ENCODE results near the gene SIKE1. TPM values are rescaled to one million over a fixed set of nuclear protein-coding genes. Genes with fewer than 3 reads are reported as not detected.

Gene SIKE1
- total RNA-seq, 2 donors from 2014 or later, result 24.8 to 26.9 TPM

DNA sequence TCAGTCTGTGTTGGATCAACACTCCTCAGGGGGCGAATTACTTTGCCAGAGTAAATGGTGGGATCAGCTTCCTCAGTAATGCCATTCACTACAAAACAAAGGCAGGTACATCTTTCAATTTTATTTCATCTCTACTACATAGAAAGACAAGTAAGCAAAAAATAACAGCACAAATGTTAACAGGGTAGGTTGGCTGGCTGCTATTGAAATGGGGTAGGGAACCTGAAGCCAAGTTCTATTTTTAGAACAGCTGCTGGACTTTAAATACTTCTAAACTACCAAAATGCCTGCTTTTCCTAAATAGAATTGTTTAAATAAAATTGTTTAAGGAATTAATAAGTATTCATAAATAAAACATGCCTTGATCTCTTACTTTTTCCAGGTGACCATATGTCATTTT, 56.6 kb downstream of the SIKE1 start:
- H3K4me3 ChIP-seq, result no peak overlapping the region
- peak overlapping the region in 1 of 2 donors; percentile 1 for H3K27ac ChIP-seq
- H3K9me3 ChIP-seq, result no peaks in the 10 kb centered on the region
- H3K27me3 ChIP-seq, result no peaks in the 10 kb centered on the region
- peaks cover 94% of the 10 kb centered on the region for H3K36me3 ChIP-seq
- no peak for TF ChIP-seq CTCF (IDR thresholded peaks at IDR 0.05)
- no peak for DNase-seq (ENCODE audit: low spot score)
- H3K4me1 ChIP-seq, result peaks cover 0 to 6% of the 10 kb centered on the region in 2 donors

- no peak overlapping the region for H3K4me3 ChIP-seq
- H3K9me3 ChIP-seq, result no peaks in the 10 kb centered on the region
- H3K27ac ChIP-seq, result peak overlapping the region in 1 of 2 donors; percentile 1
- no peak for DNase-seq (ENCODE audit: low spot score)
- peaks cover 94% of the 10 kb centered on the region for H3K36me3 ChIP-seq
- peaks cover 0 to 6% of the 10 kb centered on the region in 2 donors for H3K4me1 ChIP-seq
- no peaks in the 10 kb centered on the region for H3K27me3 ChIP-seq
- TF ChIP-seq CTCF (IDR thresholded peaks at IDR 0.05), result no peak
Observed at GRCh38 chr1:114723457-114723856, 57.0 kb downstream of the SIKE1 start.

DNA sequence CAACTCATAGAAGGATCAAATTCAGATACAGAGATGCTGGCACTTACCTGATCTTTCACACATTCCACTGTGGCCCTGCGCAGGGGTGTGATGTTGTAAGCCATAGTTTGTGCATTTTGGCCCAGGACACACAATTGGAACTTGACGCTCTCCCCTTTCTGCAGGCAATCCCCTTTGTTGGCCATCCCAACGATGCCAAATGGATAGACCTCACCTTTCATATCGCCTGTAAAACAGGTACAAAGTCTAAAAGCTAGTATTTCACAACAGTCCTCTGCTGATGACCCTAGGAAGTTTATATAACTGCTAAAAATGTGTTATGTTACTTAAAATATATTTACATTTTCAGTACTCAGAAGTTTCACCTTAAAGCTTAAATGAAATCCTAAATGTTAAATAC, 60.0 kb downstream of the SIKE1 start:
- Histone ChIP-seq H3K4me3 (no peak overlapping the region), H3K27me3 (no peaks in the 10 kb centered on the region), H3K4me1 (peaks cover 0 to 18% of the 10 kb centered on the region in 2 donors), H3K27ac (no peak overlapping the region), H3K36me3 (peaks cover 81% of the 10 kb centered on the region), H3K9me3 (no peaks in the 10 kb centered on the region)
- no peak for DNase-seq (ENCODE audit: low spot score)
- no peak for TF ChIP-seq CTCF (IDR thresholded peaks at IDR 0.05)

Other genes starting within 250 kb of the SIKE1 start
- gene BCAS2, start 199.1 kb downstream of the SIKE1 start, total RNA-seq, result 10 to 100 TPM; 28.9 to 30.9 TPM
- 1 to 10 TPM; 1.2 to 1.8 TPM for gene DENND2C, start 110.6 kb downstream of the SIKE1 start, total RNA-seq
- gene AMPD1, start 85.1 kb downstream of the SIKE1 start, total RNA-seq, result not detected
- 10 to 100 TPM in 1 of 2 donors, 1 to 10 TPM in 1; 7.3 to 11.9 TPM for gene NRAS, start 63.9 kb downstream of the SIKE1 start, total RNA-seq
- gene CSDE1, start 22.7 kb downstream of the SIKE1 start, total RNA-seq, result 1,000 to 10,000 TPM in 1 of 2 donors, 100 to 1,000 TPM in 1; 917 to 1,380 TPM
- gene SYCP1, start 74.2 kb upstream of the SIKE1 start, total RNA-seq, result not detected
- not detected for gene TSHB, start 249.1 kb upstream of the SIKE1 start, total RNA-seq